GM21528 (cell line): ENCODE data around the gene HSPA9.

Source experiments
- ATAC-seq: cut with Tn5 transposase; IDR thresholded peaks from one replicate; pipeline ENCODE4 v1.9.1; 2021; ENCODE audit warnings: mild to moderate bottlenecking, moderate library complexity; ENCODE audit not compliant: unreplicated experiment, low FRiP score

The HSPA9 gene

DNA sequence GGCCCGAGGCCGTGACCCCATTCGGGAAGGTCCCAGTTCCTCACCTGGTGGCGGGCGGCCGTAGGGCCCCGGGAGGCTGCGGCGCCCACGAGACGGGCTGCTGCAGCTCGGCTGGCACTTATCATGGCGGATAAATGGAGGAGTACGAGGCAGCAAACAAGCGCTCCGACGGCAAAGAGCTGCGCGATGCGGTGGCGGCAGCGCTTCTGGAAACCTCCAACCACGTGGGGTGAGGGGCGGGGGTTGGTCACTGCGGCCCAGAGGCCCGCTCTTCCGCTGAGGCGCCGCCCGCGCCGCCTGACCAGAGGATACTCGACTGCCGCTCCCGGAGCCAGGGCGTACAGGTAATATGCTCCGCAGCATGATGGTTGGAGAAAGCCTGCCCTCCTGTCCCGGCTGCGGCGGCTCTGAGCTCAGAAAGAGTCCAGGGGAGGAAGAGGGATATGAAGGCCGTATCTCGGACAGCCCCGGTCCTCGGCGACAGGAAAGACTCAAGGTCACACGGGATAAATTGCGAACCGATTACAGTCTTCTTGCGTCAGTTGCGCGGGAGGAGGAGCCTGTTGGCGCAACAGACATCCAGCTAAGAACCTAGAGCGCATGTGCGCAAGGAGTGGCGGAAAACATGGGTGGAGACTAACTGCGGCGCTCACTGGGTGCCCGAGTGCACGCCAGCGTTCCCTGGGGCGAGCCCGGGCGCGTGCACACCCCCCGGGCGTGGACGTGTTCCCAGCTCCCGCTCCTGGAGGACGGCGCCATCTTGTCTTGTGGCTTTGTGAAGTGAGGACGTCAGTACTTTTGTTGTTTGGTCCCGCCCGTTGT is at the start of gene HSPA9:
TSS of gene HSPA9 (minus strand) at position 208 of the 822 bp plus-strand sequence. CDS start at position 125, 83 bp downstream.
- peak; percentile 83 for ATAC-seq

DNA sequence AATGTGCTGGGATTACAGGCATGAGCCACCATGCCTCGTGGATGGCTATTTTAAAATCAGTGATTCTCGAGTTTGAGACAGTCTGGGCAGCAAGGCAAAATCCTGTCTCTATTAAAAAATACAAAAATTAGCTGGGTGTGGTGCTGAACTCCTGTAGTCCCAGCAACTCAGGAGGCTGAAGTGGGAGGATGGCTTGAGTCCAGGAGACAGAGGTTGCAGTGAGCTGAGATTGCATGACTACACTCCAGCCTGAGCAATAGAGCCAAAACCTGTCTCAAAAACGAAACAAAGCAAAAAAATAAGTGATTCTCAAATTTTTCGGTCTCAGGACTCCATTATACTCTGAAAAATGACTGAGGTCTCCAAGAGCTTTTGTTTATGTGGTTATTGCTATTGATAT is 47.9 kb upstream of the HSPA9 start:
- ATAC-seq: no peak

DNA sequence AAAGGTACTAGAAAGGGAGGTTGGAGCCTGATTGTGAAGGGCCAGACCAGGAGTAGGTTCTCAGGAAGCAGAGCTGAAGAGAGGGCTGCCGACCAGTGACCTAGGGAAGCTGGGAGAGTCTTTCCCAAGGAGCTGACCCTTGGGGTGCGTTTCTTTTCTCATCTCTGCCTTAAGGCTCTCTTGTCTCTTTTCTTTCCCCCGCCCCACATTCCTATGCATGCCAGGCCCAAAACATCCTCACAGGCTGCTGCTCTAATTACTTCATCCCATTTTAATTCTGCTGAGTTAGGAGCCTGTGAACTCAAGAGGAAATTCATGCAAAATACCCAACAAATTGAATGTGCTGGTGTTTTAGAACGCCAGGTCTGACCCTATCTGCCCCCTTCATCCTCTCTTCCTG is 46.9 kb upstream of the HSPA9 start:
- ATAC-seq: no peak

DNA sequence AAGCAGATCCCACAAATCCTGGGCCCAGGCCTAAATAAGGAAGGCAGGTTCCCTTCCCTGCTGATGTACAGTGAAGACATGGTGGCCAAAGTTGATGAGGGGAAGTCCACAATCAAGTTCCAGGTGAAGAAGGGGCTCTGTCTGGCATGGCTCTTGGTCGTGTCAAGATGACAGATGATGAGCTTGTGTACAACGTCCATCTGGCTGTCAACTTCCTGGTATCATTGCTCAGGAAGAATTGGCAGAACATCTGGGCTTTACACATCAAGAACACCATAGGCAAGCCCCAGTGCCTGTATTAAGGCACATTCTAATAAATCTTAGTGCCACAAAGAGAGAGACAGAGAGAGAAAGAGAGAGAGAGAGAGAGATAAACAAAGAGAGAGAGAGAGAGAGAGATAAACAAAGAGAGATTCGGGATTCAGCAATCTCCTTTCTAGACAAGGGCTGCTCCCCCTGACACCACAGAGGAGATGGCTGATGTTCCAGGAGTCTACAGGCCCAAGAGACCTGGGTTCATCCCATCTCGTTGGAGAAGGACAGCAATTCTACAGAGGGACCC is 45.5 kb upstream of the HSPA9 start:
- ATAC-seq: no peak

DNA sequence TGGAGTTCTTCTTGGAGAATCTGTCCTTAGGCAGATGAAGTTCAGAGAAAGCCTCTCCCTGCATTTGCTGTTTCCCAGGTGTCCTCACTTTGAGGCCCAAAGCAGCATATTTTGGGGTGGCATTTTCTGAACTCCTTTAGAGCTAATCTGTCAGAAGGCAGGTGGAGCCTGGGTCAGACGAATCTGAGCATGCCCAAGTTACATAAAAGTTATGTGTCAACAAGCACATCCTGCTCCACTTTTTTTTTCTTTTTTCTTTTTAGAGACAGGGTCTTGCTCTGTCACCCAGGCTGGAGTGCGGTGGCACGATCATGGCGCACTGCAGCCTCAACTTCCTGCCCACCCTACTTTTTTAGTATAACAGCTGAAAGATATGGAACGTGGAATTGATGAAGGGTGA is 41.3 kb upstream of the HSPA9 start:
- ATAC-seq: no peak

DNA sequence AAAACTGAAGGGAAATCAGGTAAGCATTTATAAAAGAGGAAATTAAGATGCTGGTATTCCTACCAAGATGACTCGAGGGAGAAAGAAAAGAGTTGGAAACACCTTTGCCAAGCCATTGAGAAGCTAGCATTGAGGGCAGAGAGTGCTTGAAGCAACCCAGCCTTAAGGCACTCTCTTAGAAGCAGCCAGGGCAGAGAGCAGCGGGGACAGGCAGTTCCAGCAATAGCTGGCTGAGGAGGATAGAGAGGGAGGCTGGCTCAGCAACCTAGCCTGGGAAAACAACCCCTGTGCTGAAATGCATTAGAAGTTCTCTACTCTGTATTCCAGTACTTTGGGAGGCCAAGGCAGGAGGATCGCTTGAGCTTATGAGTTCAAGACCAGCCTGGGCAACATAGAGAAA is 40.3 kb upstream of the HSPA9 start:
- ATAC-seq: no peak

DNA sequence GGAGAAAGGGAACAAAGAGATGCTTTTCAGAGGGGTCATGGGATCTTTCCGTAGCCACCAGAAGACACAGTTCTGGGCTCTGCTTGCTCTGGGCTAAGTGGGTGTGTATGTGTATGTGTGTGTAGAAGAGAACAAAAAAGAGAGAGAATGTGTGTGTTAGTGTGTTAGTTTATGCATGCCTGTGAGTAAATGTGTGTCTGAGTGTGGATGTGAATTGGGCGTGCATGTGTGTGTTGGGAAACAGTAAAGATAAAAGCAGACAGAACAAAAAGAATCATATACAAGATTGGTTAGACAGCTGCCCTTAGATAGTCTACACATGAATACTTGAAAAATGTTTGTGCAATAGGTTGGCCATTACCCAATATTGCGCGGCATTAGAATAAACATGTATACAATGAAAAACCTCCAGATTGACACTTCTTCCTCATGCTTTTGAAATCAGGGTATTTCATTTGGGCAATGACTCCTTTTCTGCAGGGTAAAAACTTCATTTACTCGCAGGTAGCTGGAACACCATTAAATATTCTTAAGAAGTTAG is 36.5 kb upstream of the HSPA9 start:
- ATAC-seq: no peak

DNA sequence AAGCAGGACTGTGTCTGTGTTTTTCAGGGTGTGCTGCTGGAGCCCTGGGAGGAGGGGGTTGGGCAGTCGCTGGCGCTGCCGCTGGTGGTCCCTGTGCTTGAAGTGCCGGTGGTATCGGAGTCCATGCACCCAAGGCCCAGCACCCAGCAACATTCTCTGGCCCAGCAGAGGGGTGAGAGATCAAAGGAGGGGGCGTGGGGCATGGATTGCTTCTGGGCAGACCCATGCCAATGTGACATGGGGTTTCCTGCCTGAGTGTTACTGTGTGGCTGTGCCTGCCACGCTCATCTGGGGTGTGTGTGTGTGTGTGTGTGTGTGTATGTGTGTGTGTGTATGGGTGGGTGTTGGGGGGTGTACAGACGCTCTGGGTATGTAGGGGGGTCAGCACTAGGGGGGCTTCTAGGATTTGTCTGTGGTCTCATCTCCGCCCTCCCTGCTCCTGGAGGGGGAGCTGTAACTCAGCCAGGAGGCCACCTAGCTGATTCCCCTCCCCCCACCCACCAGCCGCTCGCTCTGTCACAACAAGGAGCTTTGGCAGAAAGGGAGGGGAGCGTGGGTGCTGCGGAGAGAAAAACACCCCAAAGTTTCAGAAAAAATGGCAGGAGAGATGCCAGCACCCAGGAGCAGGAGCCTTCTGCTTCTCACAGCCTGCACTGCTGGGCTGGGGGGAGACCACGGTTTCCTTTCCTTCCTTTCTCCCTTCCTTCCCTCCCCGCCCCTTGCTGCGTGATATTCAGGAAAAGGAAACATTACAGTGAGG is 35.9 kb upstream of the HSPA9 start:
- no peak for ATAC-seq

DNA sequence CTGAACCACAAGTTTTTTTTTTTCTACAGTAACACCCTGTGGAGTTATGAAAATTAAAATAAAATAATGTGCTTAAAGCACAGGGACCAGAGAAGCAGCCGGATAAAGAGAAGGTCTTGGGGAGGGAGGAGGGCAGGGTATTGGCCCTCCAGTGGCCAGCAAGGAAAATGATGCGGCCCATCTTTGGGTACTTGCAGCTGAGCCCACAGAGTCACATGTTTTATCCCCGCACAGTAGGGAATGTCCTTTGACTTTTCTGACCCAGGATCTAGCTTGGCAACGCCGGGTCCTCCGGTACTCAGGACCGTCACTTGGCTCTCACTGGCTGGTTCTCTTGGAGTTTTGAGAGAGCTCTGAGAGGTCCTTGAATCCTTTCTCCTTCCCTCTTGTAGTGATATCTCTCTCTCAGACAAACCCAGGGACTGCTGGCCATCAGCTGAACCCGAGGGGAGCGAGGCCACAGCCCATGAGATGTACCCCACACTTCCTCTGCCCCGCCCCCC is 35.3 kb upstream of the HSPA9 start:
- no peak for ATAC-seq

DNA sequence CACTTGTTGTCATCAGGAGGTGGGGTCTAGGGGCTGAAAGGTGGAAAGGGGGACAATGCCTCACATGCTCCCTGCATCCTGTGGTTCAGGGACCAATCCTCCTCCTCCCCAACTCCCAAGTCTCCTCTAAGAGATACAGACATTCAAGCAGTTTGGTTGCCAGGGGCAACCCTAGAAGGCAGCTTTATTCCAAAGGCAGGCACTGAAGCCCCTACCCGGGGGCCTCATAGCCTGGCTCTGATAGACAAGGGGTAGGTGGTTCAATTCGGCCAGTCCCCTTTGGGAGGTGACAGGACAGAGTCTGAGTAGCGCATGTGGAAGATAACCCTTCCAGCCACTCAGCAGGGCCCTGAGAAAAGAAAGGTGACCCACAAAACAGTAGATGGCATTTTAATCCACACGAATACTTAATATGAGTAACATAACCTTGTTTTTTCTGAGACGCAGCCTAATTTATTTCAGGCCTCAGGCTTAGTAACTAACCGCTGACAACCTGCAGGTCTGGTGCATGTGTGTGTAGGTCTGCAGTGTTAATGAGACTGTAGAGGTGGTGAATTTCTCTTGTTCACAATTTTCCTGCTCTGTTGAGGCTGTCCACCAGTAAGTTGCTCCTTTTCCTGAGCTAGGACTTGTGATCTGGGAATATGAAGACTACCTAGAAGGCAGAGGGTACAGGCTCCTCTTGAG is 31.3 kb upstream of the HSPA9 start:
- ATAC-seq: no peak

DNA sequence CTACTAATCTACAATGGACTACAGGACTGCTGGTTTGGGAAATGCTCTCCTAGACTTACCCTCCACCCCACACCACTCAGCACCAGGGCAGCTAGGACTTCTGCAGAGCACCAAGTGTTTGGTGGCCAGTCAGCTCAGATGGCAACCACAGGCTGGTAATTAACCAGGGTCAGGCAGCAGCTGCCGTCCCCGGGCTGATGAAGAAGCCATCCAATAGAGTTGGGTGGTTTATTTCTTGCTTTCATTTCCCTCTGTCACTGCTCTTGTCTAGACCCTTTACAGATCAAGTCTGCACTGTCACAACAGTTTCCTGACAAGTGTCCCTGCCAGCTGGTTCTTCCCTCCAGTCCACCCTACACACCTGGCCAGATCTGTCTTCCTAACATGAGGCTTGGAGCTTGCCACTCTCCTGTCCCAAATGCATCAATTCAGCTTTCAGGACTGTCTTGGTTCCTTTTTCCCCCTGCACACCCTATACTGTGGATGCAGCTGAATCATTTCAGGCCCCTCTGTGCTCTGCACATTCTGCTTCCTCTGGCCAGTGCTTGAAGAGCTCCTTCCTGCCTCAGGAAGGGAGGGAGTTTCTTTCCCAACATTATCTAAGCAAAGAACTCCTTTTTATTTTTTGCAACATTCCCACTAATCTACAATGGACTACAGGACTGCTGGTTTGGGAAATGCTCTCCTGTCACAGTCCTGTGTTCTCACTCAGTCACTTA is 30.2 kb upstream of the HSPA9 start:
- peak; percentile 71 for ATAC-seq

DNA sequence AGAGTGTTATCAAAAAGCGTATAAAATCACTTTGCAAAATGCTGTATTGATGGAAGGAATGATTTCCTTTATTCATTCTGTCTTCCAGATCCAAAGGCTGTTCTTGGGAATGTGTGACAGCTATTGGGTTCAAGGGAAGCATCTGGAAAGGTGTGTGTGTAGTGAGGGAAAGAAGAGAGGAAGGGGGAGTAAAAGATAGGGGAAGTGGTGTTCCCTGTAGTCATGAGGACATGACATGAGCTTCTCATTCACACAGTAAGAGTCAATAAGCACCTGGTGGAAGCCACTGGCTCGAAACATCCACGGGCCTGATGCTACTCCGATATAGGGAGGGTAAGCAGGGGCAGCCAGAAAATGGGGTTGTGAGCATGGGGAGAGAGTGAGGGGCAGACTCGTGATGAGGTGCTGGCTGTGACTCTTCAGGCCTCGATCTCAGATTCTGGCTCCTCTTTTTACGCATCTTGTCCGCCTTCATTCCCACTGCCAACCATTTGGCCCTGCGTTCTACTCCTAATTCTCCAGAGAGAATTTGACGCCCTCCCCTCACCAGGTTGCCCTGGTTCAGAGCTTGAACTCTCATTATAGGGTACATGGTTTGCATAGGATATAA is 29.1 kb upstream of the HSPA9 start:
- no peak for ATAC-seq

DNA sequence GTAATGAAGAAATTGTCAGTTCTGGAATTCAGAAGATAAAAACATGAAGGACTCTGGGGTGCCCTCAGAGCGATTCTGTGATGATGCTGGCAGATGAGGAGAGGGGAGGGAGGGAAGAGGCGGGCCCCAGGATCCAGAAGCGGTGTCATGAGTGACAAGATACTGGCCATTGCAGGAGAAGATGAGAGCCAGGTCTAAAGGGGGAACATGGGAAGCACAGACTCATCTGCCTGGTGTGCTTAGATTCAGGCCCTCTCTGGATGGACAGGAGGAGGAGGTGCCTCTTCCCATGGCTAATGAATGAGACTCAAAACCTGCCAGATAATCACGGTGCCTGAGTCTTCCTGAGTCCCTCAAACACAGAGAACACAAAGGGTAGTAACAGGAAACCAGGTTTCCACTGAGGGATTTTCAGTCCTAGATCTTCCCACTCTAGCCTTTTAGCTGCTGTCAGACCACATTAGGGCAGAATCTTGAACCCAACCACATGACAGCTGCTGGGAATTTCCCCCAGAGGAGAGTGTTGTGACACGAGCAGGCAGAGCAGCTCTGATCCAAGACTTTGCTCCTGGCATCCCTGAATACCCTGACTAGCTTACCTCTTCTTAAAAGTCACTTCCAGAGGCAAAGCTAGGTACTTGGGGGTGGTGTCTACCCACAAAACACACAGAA is 28.2 kb upstream of the HSPA9 start:
- no peak for ATAC-seq

DNA sequence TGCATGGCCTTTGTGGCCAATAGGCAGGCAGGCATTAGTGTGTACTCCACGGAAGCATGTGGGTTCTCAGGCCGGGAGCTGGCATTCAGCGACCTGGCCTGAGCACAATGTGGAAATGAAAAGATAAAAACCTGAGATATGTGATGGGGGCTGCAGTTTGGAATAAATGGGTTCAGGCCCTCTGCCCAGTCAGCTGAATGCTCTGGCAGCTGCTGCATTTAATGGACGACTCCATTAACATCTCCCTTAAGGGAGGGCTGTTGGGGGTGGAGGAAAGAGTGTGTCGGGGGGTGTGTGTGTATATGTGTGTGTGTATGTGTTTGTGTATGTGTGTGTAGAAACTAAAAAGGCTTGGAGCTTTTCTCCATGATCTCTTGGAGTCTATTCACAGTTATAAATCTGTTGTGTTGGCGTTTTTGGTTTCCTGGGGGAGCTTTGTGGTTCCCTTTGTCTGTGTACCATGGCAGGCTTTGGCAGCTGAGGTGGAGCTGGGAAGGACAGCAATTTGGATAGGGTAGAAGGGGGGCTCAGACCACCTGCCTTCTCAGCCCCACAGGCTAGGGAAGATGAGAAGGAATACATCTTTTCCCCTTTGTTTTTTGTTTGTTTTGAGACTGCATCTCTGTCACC is 27.3 kb upstream of the HSPA9 start:
- ATAC-seq: no peak

DNA sequence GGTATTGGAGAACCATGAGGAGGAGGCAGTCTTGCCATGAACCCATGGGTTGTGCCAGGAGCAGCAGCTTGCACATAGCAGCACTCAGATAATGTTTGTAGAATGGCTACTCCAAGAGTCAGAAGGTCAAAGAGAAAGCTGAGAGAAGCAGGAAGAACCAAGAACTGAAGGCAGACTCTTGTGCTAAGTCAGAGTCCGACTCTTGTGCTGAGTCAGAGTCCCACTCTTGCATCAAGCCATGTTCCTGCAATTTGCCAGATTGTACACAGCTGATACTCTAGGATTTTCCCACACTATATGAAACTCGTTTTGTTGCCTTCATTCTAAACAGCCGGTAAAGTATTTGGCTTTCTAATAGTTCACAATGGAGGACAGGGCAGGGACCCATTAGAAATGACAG is 26.2 kb upstream of the HSPA9 start:
- no peak for ATAC-seq

DNA sequence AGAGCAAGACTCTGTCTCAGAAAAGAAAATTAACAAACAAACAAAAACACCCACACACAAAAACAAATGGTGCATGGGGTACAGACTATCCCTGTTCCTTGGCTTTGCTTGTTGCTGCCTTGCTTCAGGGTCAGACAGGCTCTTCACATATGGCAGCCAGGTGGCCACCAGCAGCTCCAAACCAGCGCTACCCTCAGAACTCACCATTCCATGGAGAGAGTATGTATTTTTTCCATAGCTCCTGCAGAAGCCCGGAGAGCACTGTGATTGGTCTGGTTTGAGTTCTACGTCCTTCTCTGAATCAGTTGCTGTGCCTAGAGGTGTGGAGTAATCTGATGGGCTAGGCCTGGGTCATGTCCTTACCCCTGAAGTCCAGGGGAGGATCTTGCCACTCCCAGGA is 25.2 kb upstream of the HSPA9 start:
- no peak for ATAC-seq

DNA sequence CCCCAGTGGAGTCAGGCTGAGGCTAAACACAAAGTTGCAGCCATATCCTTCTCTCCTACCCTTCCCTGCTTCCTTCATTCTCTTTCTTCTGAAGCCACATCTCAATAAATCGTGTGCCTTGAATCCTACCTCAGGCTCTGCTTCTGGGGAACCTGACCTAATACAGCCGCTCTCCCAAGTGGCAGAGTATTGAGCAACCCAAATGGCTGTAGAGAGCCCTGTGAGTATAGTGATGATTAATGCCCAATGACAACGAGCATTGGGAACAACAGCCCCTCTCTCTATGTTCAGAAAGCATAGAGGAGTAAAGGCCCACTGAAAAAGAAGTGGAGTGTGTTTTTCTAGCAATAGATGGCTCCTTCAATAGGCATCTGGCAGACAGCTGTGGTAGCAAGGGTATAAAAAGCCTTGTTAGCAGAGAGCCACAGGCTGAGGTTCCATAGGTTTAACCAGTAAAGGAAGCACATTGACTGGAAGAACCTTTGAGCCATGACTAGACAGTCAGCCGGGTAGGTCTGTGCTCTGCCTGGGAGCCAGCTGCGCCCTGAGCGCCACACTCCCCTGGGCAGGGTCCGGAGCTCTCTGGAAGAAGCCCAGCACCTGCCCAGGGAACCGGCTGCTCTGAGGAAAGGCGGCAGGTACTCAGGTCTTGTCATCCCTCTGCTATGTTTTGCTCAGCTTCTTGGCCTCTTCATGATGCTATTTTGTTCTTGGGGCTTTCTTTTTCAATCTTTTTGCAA is 22.6 kb upstream of the HSPA9 start:
- ATAC-seq: no peak
